Gastroesophageal sphincter (tissue), 4 donors: ENCODE measurements around the gene TMEM207. TPM values are rescaled to one million over a fixed set of nuclear protein-coding genes. Genes with fewer than 3 reads are reported as not detected.

Experiments used
- ATAC-seq: fragments of 150-250 bp; one replicate; pipeline ENCODE4 v1.9.1; 2016; ENCODE audit warnings: mild to moderate bottlenecking, moderate library complexity
- H3K27ac ChIP-seq, 4 donors: fragments of 200-600 bp; sonication (generic) in 3 of 4; 1 replicate in 3 of 4; 2 replicates in 1 of 4; pipeline ENCODE4 v1.5.1; 2016 to 2019
- H3K27me3 ChIP-seq: fragments of 200-600 bp; sonication (generic); one replicate; pipeline ENCODE4 v1.5.1; 2019
- H3K36me3 ChIP-seq, 2 donors: fragments of 200-600 bp; sonication (generic); one replicate each; pipeline ENCODE4 v1.5.1; 2019; ENCODE audit warnings: control low read depth in 1 of 2
- H3K4me1 ChIP-seq, 3 donors: fragments of 200-600 bp; sonication (generic); 1 replicate in 2 of 3; 2 replicates in 1 of 3; pipeline ENCODE4 v1.5.1; 2016 to 2019; ENCODE audit warnings: control low read depth in 2 of 3
- H3K4me3 ChIP-seq, 2 donors: fragments of 200-600 bp; sonication (generic); one replicate each; pipeline ENCODE4 v1.5.1; 2019; ENCODE audit warnings: mild to moderate bottlenecking in 1 of 2, moderate library complexity in 1 of 2
- H3K9me3 ChIP-seq, 3 donors: fragments of 200-600 bp; sonication (generic); one replicate each; pipeline ENCODE4 v1.5.1; 2017 to 2019; ENCODE audit warnings: control low read depth in 2 of 3
- CTCF ChIP-seq, 4 experiments: fragments of 200-600 bp in 2 of 4; fragments of 450-650 bp in 2 of 4; sonication (generic) in 1 of 4; IDR thresholded peaks; one replicate each; pipeline ENCODE4 v1.5.1; 2017 to 2019; ENCODE audit warnings: antibody characterized with exemption in 4 of 4, mild to moderate bottlenecking in 2 of 4, moderate library complexity in 2 of 4
- EP300 ChIP-seq: sonication (generic); formaldehyde crosslinking; IDR thresholded peaks from one replicate; pipeline ENCODE4 v1.6.1; 2017; ENCODE audit warnings: antibody characterized with exemption, mild to moderate bottlenecking
- POLR2A ChIP-seq, 2 donors: fragments of 450-650 bp; IDR thresholded peaks; one replicate each; pipeline ENCODE4 v1.6.1; 2017; ENCODE audit warnings: antibody characterized with exemption in 2 of 2, mild to moderate bottlenecking in 2 of 2, moderate library complexity in 1 of 2
- POLR2AphosphoS5 ChIP-seq: sonication (generic); formaldehyde crosslinking; IDR thresholded peaks from one replicate; pipeline ENCODE4 v1.6.1; 2017; ENCODE audit warnings: antibody characterized with exemption
- WGBS, 2 donors: methylation state at CpG; one replicate each; pipeline ENCODE4 v1.1.5; 2018; ENCODE audit warnings: low coverage in 1 of 2; 5-methylcytosine and 5-hydroxymethylcytosine counted together
- total RNA-seq, 4 donors: library from RNA; depleted of rRNA; stranded (reverse); fragments of >200 nt; gene quantifications; one replicate each; pipeline ENCODE4 v1.1.0, GENCODE V29; 2016

The TMEM207 gene
- total RNA-seq, 4 donors from 2014 or later, result not detected

- Histone ChIP-seq H3K27ac (no peak overlapping the region), H3K36me3 (no peaks in the 10 kb centered on the region), H3K4me3 (no peak overlapping the region), H3K27me3 (peaks cover 1% of the 10 kb centered on the region), H3K9me3 (no peaks in the 10 kb centered on the region), H3K4me1 (no peaks in the 10 kb centered on the region)
- WGBS, 2 donors, result 52 to 67% methylated on average over 4 to 5 of the region's 5 CpGs
- ATAC-seq, result no peak
- TF ChIP-seq CTCF (IDR thresholded peaks at IDR 0.05) (no peak), EP300 (no peak), POLR2A (IDR thresholded peaks at IDR 0.05) (no peak), POLR2AphosphoS5 (no peak)
Observed at GRCh38 chr3:190495796-190496195, 46.1 kb upstream of the TMEM207 start.

- no peak for ATAC-seq
- Histone ChIP-seq H3K4me3 (no peak overlapping the region), H3K27me3 (peaks cover 4% of the 10 kb centered on the region), H3K27ac (no peak overlapping the region), H3K36me3 (no peaks in the 10 kb centered on the region), H3K4me1 (no peaks in the 10 kb centered on the region), H3K9me3 (no peaks in the 10 kb centered on the region)
- TF ChIP-seq POLR2A (IDR thresholded peaks at IDR 0.05) (no peak), EP300 (no peak), POLR2AphosphoS5 (no peak), CTCF (IDR thresholded peaks at IDR 0.05) (no peak)
Observed at GRCh38 chr3:190495354-190495753, 45.7 kb upstream of the TMEM207 start.

- no peak for ATAC-seq
Observed at GRCh38 chr3:190494907-190495306, 45.2 kb upstream of the TMEM207 start.

GRCh38 chr3:190492966-190493365 lies 43.3 kb upstream of the TMEM207 start:
- H3K9me3 ChIP-seq, result no peaks in the 10 kb centered on the region
- no peaks in the 10 kb centered on the region for H3K36me3 ChIP-seq
- no peak overlapping the region for H3K27ac ChIP-seq
- no peak for ATAC-seq
- WGBS, 2 donors, result 71 to 87% methylated on average over 4 of the region's 4 CpGs
- H3K27me3 ChIP-seq, result peaks cover 4% of the 10 kb centered on the region
- TF ChIP-seq CTCF (IDR thresholded peaks at IDR 0.05), result no peak
- TF ChIP-seq EP300, result no peak
- TF ChIP-seq POLR2AphosphoS5, result no peak
- TF ChIP-seq POLR2A (IDR thresholded peaks at IDR 0.05), result no peak
- H3K4me1 ChIP-seq, result no peaks in the 10 kb centered on the region
- H3K4me3 ChIP-seq, result no peak overlapping the region

More at GRCh38 chr3:190494907-190495306, 45.2 kb upstream of the TMEM207 start:
- no peaks in the 10 kb centered on the region for H3K4me1 ChIP-seq
- TF ChIP-seq POLR2A (IDR thresholded peaks at IDR 0.05), result no peak
- no peak for TF ChIP-seq CTCF (IDR thresholded peaks at IDR 0.05)
- no peak for TF ChIP-seq EP300
- no peak for TF ChIP-seq POLR2AphosphoS5
- no peaks in the 10 kb centered on the region for H3K9me3 ChIP-seq
- no peak overlapping the region for H3K27ac ChIP-seq
- no peaks in the 10 kb centered on the region for H3K36me3 ChIP-seq
- no peak overlapping the region for H3K4me3 ChIP-seq
- H3K27me3 ChIP-seq, result peaks cover 4% of the 10 kb centered on the region

- Histone ChIP-seq H3K36me3 (no peaks in the 10 kb centered on the region), H3K9me3 (no peaks in the 10 kb centered on the region), H3K27me3 (peaks cover 4% of the 10 kb centered on the region), H3K4me3 (no peak overlapping the region), H3K27ac (no peak overlapping the region), H3K4me1 (no peaks in the 10 kb centered on the region)
- no peak for ATAC-seq
- TF ChIP-seq POLR2A (IDR thresholded peaks at IDR 0.05), result no peak
- no peak for TF ChIP-seq CTCF (IDR thresholded peaks at IDR 0.05)
Observed at GRCh38 chr3:190492129-190492528, 42.4 kb upstream of the TMEM207 start.
